ENCODE measurements around the gene AKAP12.

AKAP12 gene

DNA sequence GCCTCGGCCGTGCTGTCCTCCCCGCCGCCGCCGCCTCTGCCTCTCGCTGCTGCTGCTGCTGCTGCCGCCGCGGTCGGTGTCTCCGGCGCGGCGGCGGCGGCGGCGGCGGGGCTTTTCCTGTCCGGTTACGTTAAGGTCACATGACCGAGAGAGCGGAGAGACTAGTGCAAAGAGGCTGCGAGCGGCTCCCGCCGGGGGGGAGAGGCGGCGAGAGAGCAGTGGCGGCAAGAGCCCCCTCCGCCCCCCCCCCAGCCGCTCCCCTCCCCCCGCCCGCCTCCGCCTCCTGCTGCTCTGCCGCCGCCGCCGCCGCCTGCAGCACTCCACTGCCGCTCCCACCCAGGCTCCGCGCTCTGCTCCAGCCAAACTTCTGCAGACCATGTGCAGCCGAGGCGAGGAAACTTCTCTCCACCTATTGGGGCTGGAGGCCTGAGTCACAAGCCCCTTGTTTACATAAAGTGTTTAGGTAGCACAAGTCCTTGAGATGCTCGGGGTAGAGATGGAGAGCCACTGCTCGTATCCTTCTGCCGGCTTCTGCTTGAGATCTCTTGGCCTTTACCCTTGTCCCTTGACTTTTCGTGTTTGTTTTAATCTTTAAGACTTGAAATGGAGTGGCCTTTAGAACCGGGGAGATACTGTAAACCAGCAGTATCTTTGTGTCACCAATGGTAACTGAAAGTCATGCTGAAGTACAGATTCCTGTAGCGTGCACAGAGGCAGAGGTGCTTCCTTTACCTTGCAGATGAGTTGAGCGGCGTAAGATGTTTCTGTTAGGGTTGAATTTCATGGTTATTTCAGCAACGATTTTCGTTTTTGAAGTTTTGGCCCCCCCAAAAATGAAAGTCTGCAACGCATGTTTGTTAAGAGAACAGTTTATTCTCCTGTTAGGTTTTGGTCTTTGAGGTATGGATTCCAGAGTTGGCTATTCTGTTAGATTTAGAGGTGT, 152.0 kb downstream of the AKAP12 start, which contains the start of gene ZBTB2:
Gene ZBTB2 (minus strand): TSS at position 89 of the 943 bp plus-strand sequence. CDS start 17,922 bp downstream, outside the sequence.
- no peak for DNase-seq (ENCODE audit: low read depth)
- TF ChIP-seq, protein P1, sequence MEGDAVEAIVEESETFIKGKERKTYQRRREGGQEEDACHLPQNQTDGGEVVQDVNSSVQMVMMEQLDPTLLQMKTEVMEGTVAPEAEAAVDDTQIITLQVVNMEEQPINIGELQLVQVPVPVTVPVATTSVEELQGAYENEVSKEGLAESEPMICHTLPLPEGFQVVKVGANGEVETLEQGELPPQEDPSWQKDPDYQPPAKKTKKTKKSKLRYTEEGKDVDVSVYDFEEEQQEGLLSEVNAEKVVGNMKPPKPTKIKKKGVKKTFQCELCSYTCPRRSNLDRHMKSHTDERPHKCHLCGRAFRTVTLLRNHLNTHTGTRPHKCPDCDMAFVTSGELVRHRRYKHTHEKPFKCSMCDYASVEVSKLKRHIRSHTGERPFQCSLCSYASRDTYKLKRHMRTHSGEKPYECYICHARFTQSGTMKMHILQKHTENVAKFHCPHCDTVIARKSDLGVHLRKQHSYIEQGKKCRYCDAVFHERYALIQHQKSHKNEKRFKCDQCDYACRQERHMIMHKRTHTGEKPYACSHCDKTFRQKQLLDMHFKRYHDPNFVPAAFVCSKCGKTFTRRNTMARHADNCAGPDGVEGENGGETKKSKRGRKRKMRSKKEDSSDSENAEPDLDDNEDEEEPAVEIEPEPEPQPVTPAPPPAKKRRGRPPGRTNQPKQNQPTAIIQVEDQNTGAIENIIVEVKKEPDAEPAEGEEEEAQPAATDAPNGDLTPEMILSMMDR (IDR thresholded peaks at IDR 0.05; ENCODE audit: control insufficient read depth, insufficient read depth, low read depth, low read length, missing control alignments): no peak
- peak within 1 kb of the TSS; percentile 74 for H3K4me3 ChIP-seq (ENCODE audit: control insufficient read depth, low read depth, low read length)

- peak overlapping the region; percentile 74 for H3K4me3 ChIP-seq (ENCODE audit: control insufficient read depth, low read depth, low read length)
- TF ChIP-seq, protein P1 (IDR thresholded peaks at IDR 0.05; ENCODE audit: control insufficient read depth, insufficient read depth, low read depth, low read length, missing control alignments): no peak
- DNase-seq (ENCODE audit: low read depth): no peak
Measured at GRCh38 chr6:151392427-151392826, 152.7 kb downstream of the AKAP12 start.

- no peak for DNase-seq (ENCODE audit: low read depth)
- H3K4me3 ChIP-seq (ENCODE audit: control insufficient read depth, low read depth, low read length): no peak overlapping the region
- TF ChIP-seq, protein P1 (IDR thresholded peaks at IDR 0.05; ENCODE audit: control insufficient read depth, insufficient read depth, low read depth, low read length, missing control alignments): no peak
Measured at GRCh38 chr6:151393410-151393809, 153.6 kb downstream of the AKAP12 start.

- no peak for DNase-seq (ENCODE audit: low read depth)
Measured at GRCh38 chr6:151399679-151400078, 159.9 kb downstream of the AKAP12 start.

GRCh38 chr6:151400473-151400872, 160.7 kb downstream of the AKAP12 start:
- TF ChIP-seq, protein P1 (IDR thresholded peaks at IDR 0.05; ENCODE audit: control insufficient read depth, insufficient read depth, low read depth, low read length, missing control alignments): no peak
- no peak overlapping the region for H3K4me3 ChIP-seq (ENCODE audit: control insufficient read depth, low read depth, low read length)
- DNase-seq (ENCODE audit: low read depth): peak; percentile 51

More at GRCh38 chr6:151399679-151400078, 159.9 kb downstream of the AKAP12 start:
- H3K4me3 ChIP-seq (ENCODE audit: control insufficient read depth, low read depth, low read length): no peak overlapping the region
- TF ChIP-seq, protein P1 (IDR thresholded peaks at IDR 0.05; ENCODE audit: control insufficient read depth, insufficient read depth, low read depth, low read length, missing control alignments): no peak

- TF ChIP-seq, protein P1 (IDR thresholded peaks at IDR 0.05; ENCODE audit: control insufficient read depth, insufficient read depth, low read depth, low read length, missing control alignments): no peak
- no peak overlapping the region for H3K4me3 ChIP-seq (ENCODE audit: control insufficient read depth, low read depth, low read length)
- DNase-seq (ENCODE audit: low read depth): no peak
Measured at GRCh38 chr6:151402228-151402627, 162.5 kb downstream of the AKAP12 start.
